H1 (cell line): Measurements from ENCODE around the gene CEP72. TPM values are rescaled to one million over a fixed set of nuclear protein-coding genes. Genes with fewer than 3 reads are reported as not detected.
"Not testable (repeated sequence)": the region's sequence is repeated elsewhere in the genome, so short reads cannot be mapped to it uniquely, and the experiment has no call there.

Experiments used
- CTCF ChIA-PET: fragments of 300-600 bp; sonication (Branson Sonifier 250); formaldehyde crosslinking; loops from one replicate; lab custom pipeline; 2021; ENCODE audit not compliant: partially characterized antibody; lab: Charles Lee
- POLR2A ChIA-PET: fragments of 300-600 bp; sonication (Branson Sonifier 250); formaldehyde crosslinking; loops from one replicate; lab custom pipeline; 2021; ENCODE audit warnings: inconsistent platforms; ENCODE audit not compliant: partially characterized antibody; lab: Charles Lee
- DNase-seq, 2 experiments: peaks; one replicate each; pipeline versions ENCODE4 v3.0.0 to v3.0.0-alpha.2; 2010 to 2022; ENCODE audit warnings: low spot score in 2 of 2, low read depth in 1 of 2, mixed read lengths in 1 of 2
- FAIRE-seq: peaks from 2 replicates; lab custom pipeline; 2011; peaks lifted over from hg19 to GRCh38; lab: Jason Lieb, UNC
- H2AFZ ChIP-seq: 2 replicates; pipeline ENCODE4 v1.8.1; 2012; ENCODE audit warnings: low read length, inconsistent platforms
- H2AK5ac ChIP-seq: 2 replicates; pipeline ENCODE4 v1.6.1; 2013; ENCODE audit warnings: low read depth, low read length
- H2BK120ac ChIP-seq: replicated peaks from 2 replicates; pipeline ENCODE3; 2013; ENCODE audit warnings: low read depth, low read length, inconsistent platforms
- H2BK12ac ChIP-seq: 2 replicates; pipeline ENCODE4 v1.6.1; 2013; ENCODE audit warnings: low read depth, low read length
- H2BK15ac ChIP-seq: 2 replicates; pipeline ENCODE4 v1.6.1; 2013; ENCODE audit warnings: low read length
- H2BK20ac ChIP-seq: 2 replicates; pipeline ENCODE4 v1.6.1; 2013; ENCODE audit warnings: low read length
- H2BK5ac ChIP-seq: 2 replicates; pipeline ENCODE4 v1.6.1; 2013; ENCODE audit warnings: low read depth, low read length
- H3K14ac ChIP-seq: 2 replicates; pipeline ENCODE4 v1.6.1; 2013; ENCODE audit warnings: inconsistent platforms; ENCODE audit not compliant: insufficient read length
- H3K18ac ChIP-seq: 2 replicates; pipeline ENCODE4 v1.6.1; 2013; ENCODE audit warnings: low read length; ENCODE audit errors: extremely low read depth
- H3K23ac ChIP-seq: 2 replicates; pipeline ENCODE4 v1.6.1; 2013; ENCODE audit warnings: inconsistent platforms; ENCODE audit not compliant: insufficient read length
- H3K23me2 ChIP-seq: 2 replicates; pipeline ENCODE4 v1.6.1; 2013; ENCODE audit warnings: low read depth, low read length
- H3K27ac ChIP-seq: 2 replicates; pipeline ENCODE4 v1.6.1; 2011; ENCODE audit warnings: low read depth, low read length, inconsistent platforms
- H3K27me3 ChIP-seq, 4 experiments: replicated peaks in 1 of 4; 1 replicate in 1 of 4; 2 replicates in 3 of 4; pipeline versions ENCODE4 v1.6.1 to v1.8.1; 2011 to 2013; ENCODE audit warnings: low read length in 3 of 4, mild to moderate bottlenecking in 3 of 4, inconsistent platforms in 2 of 4, mixed read lengths in 2 of 4, moderate library complexity in 1 of 4; ENCODE audit not compliant: control insufficient read depth in 3 of 4, insufficient read depth in 3 of 4; ENCODE audit errors: extremely low read depth in 1 of 4
- H3K36me3 ChIP-seq, 4 experiments: 2 replicates each; pipeline versions ENCODE4 v1.6.1 to v1.8.1; 2011 to 2013; ENCODE audit warnings: mild to moderate bottlenecking in 4 of 4, low read length in 3 of 4, moderate library complexity in 2 of 4, control low read depth in 1 of 4, inconsistent platforms in 1 of 4; ENCODE audit not compliant: insufficient read depth in 4 of 4, control insufficient read depth in 2 of 4
- H3K4ac ChIP-seq: replicated peaks from 2 replicates; pipeline ENCODE3; 2013; ENCODE audit warnings: low read length, low read depth, mixed read lengths, inconsistent platforms; ENCODE audit not compliant: insufficient read length
- H3K4me1 ChIP-seq, 4 experiments: replicated peaks in 1 of 4; 1 replicate in 1 of 4; 2 replicates in 3 of 4; pipeline versions ENCODE4 v1.6.1 to v1.8.1; 2011 to 2013; ENCODE audit warnings: low read length in 3 of 4, inconsistent platforms in 2 of 4, mixed read lengths in 1 of 4; ENCODE audit not compliant: insufficient read depth in 4 of 4, control insufficient read depth in 3 of 4
- H3K4me2 ChIP-seq, 2 experiments: 2 replicates each; pipeline versions ENCODE4 v1.6.1 to v1.8.1; 2011 to 2013; ENCODE audit warnings: low read depth in 2 of 2, low read length in 2 of 2, control low read depth in 1 of 2, inconsistent platforms in 1 of 2, mild to moderate bottlenecking in 1 of 2; ENCODE audit not compliant: insufficient read depth in 1 of 2
- H3K4me3 ChIP-seq, 4 experiments: fragments of 200-600, 300-600 bp in 1 of 4; sonication (generic), shearing (Covaris generic), sonication (Bioruptor Twin) in 1 of 4; 2 replicates each; pipeline versions ENCODE4 v1.5.1 to v1.8.1; 2011 to 2016; ENCODE audit warnings: low read length in 4 of 4, low read depth in 3 of 4, control low read depth in 2 of 4, inconsistent platforms in 2 of 4, mild to moderate bottlenecking in 2 of 4, mixed read lengths in 1 of 4, moderate library complexity in 1 of 4; ENCODE audit not compliant: insufficient read depth in 2 of 4; ENCODE audit errors: extremely low read depth in 1 of 4
- H3K56ac ChIP-seq: replicated peaks from 2 replicates; pipeline ENCODE3; 2013; ENCODE audit warnings: low read depth, mild to moderate bottlenecking, mixed read lengths, low read length, inconsistent platforms; ENCODE audit not compliant: insufficient read length
- H3K79me1 ChIP-seq: 2 replicates; pipeline ENCODE4 v1.6.1; 2013; ENCODE audit warnings: low read depth, low read length, control low read depth
- H3K79me2 ChIP-seq, 2 experiments: 2 replicates each; pipeline versions ENCODE4 v1.6.1 to v1.8.1; 2012 to 2013; ENCODE audit warnings: low read length in 2 of 2, mild to moderate bottlenecking in 2 of 2, inconsistent platforms in 1 of 2; ENCODE audit not compliant: insufficient read depth in 2 of 2, control insufficient read depth in 1 of 2
- H3K9ac ChIP-seq, 4 experiments: replicated peaks in 1 of 4; 1 replicate in 1 of 4; 2 replicates in 3 of 4; pipeline versions ENCODE4 v1.6.1 to v1.8.1; 2011 to 2013; ENCODE audit warnings: low read depth in 3 of 4, low read length in 3 of 4, control low read depth in 2 of 4, mild to moderate bottlenecking in 2 of 4, moderate library complexity in 2 of 4, inconsistent platforms in 1 of 4; ENCODE audit errors: extremely low read depth in 1 of 4
- H3K9me3 ChIP-seq, 2 experiments: 2 replicates each; pipeline versions ENCODE4 v1.6.1 to v1.8.1; 2012 to 2013; ENCODE audit warnings: mild to moderate bottlenecking in 2 of 2, moderate library complexity in 2 of 2, control low read depth in 1 of 2, inconsistent platforms in 1 of 2, low read depth in 1 of 2, low read length in 1 of 2, mixed read lengths in 1 of 2; ENCODE audit not compliant: insufficient read depth in 2 of 2
- H4K20me1 ChIP-seq, 2 experiments: replicated peaks in 1 of 2; 2 replicates each; pipeline versions ENCODE3 to v1.8.1; 2011 to 2013; ENCODE audit warnings: inconsistent platforms in 2 of 2, low read length in 2 of 2, mild to moderate bottlenecking in 1 of 2; ENCODE audit not compliant: insufficient read depth in 2 of 2, control insufficient read depth in 1 of 2
- H4K5ac ChIP-seq: 2 replicates; pipeline ENCODE4 v1.6.1; 2013; ENCODE audit warnings: low read length, low read depth, mixed read lengths, inconsistent platforms; ENCODE audit not compliant: insufficient read length
- H4K8ac ChIP-seq: 2 replicates; pipeline ENCODE4 v1.8.0; 2013; ENCODE audit warnings: mild to moderate bottlenecking, moderate library complexity, low read length, inconsistent platforms; ENCODE audit not compliant: insufficient read depth; ENCODE audit errors: extremely low read depth
- H4K91ac ChIP-seq: replicated peaks from 2 replicates; pipeline ENCODE3; 2013; ENCODE audit warnings: low read length, mixed read lengths, inconsistent platforms; ENCODE audit not compliant: insufficient read length
- WGBS, 2 experiments: shearing (Covaris generic) in 1 of 2; methylation state at CpG; one replicate each; pipeline versions ENCODE4 v1.1.6 to v1.1.7; 2013 to 2015; ENCODE audit warnings: low lambda C conversion rate in 2 of 2, mixed read lengths in 2 of 2, inconsistent platforms in 1 of 2, low coverage in 1 of 2, missing lambda C conversion rate in 1 of 2; ENCODE audit not compliant: insufficient replicate concordance in 2 of 2, insufficient coverage in 1 of 2, insufficient read length in 1 of 2; ENCODE audit errors: extremely low coverage in 1 of 2, missing lambda C conversion rate in 1 of 2; 5-methylcytosine and 5-hydroxymethylcytosine counted together
- polyA plus RNA-seq, 7 experiments: library from polyadenylated mRNA; depleted of rRNA in 3 of 7; stranded (reverse) in 5 of 7; unstranded in 2 of 7; fragments of >200 nt in 5 of 7; fragments of 200-250 nt in 2 of 7; gene quantifications; 1 replicate in 5 of 7; 2 replicates in 1 of 7; 4 replicates in 1 of 7; pipeline versions ENCODE4 v1.2.1 to v1.2.3, GENCODE V29; 2011 to 2013; ENCODE audit warnings: missing spikeins in 2 of 7, mixed read lengths in 2 of 7
- total RNA-seq: library from RNA; stranded (reverse); fragmentation: NEBNext Ultra II Directional; extraction: Animal tissue kit (Norgen Biotek cat#: 25700); gene quantifications from 2 replicates; pipeline ENCODE4 v1.2.1, GENCODE V29; 2021

CEP72 gene
- total and polyA plus RNA-seq, 2 of the 8 experiments (the other 6 are each of a cell fraction or from before 2014, with no cell fraction given) = 13.1 to 19.6 TPM

DNA sequence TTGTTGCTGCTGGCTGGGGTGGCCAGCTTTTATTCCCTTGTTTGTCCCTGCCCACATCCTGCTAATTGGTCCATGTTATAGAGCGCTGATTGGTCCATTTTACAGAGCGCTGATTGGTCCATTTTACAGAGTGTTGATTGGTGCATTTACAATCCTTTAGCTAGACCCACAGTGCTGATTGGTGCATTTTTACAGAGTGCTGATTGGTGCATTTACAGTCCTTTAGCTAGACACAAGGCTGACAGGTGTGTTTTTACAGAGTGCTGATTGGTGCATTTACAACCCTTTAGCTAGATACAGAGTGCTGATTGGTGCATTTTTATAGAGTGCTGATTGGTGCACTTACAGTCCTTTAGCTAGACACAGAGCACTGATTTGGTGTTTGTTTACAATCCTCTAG, 34.9 kb upstream of the CEP72 start:
- H4K5ac ChIP-seq, H4K8ac ChIP-seq, H3K4me2 ChIP-seq, H3K9ac ChIP-seq, H2BK12ac ChIP-seq, H3K18ac ChIP-seq, H3K4me1 ChIP-seq, H3K23me2 ChIP-seq, H2AK5ac ChIP-seq, H3K4ac ChIP-seq, H2BK20ac ChIP-seq, H3K9me3 ChIP-seq, H2AFZ ChIP-seq, H3K14ac ChIP-seq, H3K23ac ChIP-seq, H3K56ac ChIP-seq, H3K79me2 ChIP-seq, H4K91ac ChIP-seq, H2BK120ac ChIP-seq, H3K36me3 ChIP-seq, DNase-seq, H3K4me3 ChIP-seq, H4K20me1 ChIP-seq, FAIRE-seq, H3K27ac ChIP-seq, H2BK15ac ChIP-seq, H3K79me1 ChIP-seq, H3K27me3 ChIP-seq, POLR2A ChIA-PET, H2BK5ac ChIP-seq: not testable (repeated sequence)
- WGBS, 2 experiments = 97% methylated on average over 2 of the region's 2 CpGs; no CpG with 5 or more reads in 1 of the 2 experiments
- CTCF ChIA-PET = interaction anchor here (0.9 to 1.8 kb wide), 3 partner anchors 9 to 71 kb away, joined by 3 to 5 read pairs (median 4); no protein-coding TSS in a partner anchor
